ENCODE results near the gene ADAMTSL1. TPM values are rescaled to one million over a fixed set of nuclear protein-coding genes. Genes with fewer than 3 reads are reported as not detected.

Gene ADAMTSL1
- total and polyA plus RNA-seq, 2 experiments from 2014 or later, result 2.3 to 5.0 TPM

DNA sequence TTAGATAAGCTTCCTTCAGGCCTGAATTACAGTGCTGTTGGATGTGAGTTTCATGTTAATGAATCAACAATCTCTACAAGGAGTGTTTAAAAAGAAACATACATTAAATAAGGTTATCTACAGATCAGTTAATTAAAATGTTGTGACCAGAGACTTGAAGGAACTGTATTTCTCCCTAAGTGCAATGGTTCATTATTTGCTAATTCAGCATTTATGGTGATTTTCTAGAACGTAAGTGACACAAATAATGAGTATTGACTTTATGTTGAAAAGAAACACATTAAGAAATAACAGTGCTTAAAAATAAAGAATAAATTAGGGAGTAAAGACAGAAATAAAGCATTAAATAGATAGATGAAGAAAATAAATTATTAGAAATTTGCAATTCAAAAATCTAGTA lies 74.5 kb downstream of the ADAMTSL1 start:
- Histone ChIP-seq H3K9me2 (ENCODE audit: insufficient read depth) (no peaks in the 10 kb centered on the region), H2AFZ (no peak overlapping the region), H4K20me1 (replicated peaks; ENCODE audit: insufficient read depth) (no peaks in the 10 kb centered on the region), H3F3A (replicated peaks; ENCODE audit: low read depth) (no peaks in the 10 kb centered on the region), H3K4me3 (no peak overlapping the region), H3K4me1 (ENCODE audit: insufficient read depth) (no peaks in the 10 kb centered on the region), H3K36me3 (ENCODE audit: insufficient read depth) (no peaks in the 10 kb centered on the region), H3K4me2 (no peak overlapping the region), H3K27ac (ENCODE audit: low read depth) (no peak overlapping the region), H3K79me2 (replicated peaks; ENCODE audit: insufficient read depth) (no peaks in the 10 kb centered on the region), H3K27me3 (ENCODE audit: insufficient read depth) (no peaks in the 10 kb centered on the region)
- DNase-seq (ENCODE audit: low spot score), result no peak
- ATAC-seq, result no peak
- Mint-ChIP-seq H3K4me1 (peaks cover 7% of the 10 kb centered on the region), H3K36me3 (ENCODE audit: low read depth) (no peaks in the 10 kb centered on the region), H3K27ac (no peak overlapping the region), H3K9me3 (no peaks in the 10 kb centered on the region), H3K4me3 (no peak overlapping the region), H3K27me3 (ENCODE audit: insufficient read depth, low read depth, poor library complexity) (peaks cover 1% of the 10 kb centered on the region)
- TF ChIP-seq CTCF (conservative IDR thresholded peaks at IDR 0.05; ENCODE audit: low read depth in 2 of 2) (no peak), CREB1 (CRISPR knock-in tag; IDR thresholded peaks at IDR 0.05; ENCODE audit: low read depth) (no peak)

GRCh38 chr9:18549772-18550171 lies 75.8 kb downstream of the ADAMTSL1 start:
- ATAC-seq (no peak), DNase-seq (ENCODE audit: low spot score) (no peak)
- no peak overlapping the region for H3K4me2 ChIP-seq
- H3K27me3 ChIP-seq (ENCODE audit: insufficient read depth), result no peaks in the 10 kb centered on the region
- peaks cover 7% of the 10 kb centered on the region for H3K4me1 Mint-ChIP-seq
- no peaks in the 10 kb centered on the region for H3K36me3 Mint-ChIP-seq (ENCODE audit: low read depth)
- H3K27me3 Mint-ChIP-seq (ENCODE audit: insufficient read depth, low read depth, poor library complexity), result peaks cover 1% of the 10 kb centered on the region
- no peak overlapping the region for H3K27ac ChIP-seq (ENCODE audit: low read depth)
- no peaks in the 10 kb centered on the region for H3K36me3 ChIP-seq (ENCODE audit: insufficient read depth)
- no peaks in the 10 kb centered on the region for H3K9me3 Mint-ChIP-seq
- no peaks in the 10 kb centered on the region for H4K20me1 ChIP-seq (replicated peaks; ENCODE audit: insufficient read depth)
- H3K4me3 ChIP-seq, result no peak overlapping the region
- H3K79me2 ChIP-seq (replicated peaks; ENCODE audit: insufficient read depth), result no peaks in the 10 kb centered on the region
- no peak overlapping the region for H2AFZ ChIP-seq
- no peak overlapping the region for H3K27ac Mint-ChIP-seq
- no peaks in the 10 kb centered on the region for H3F3A ChIP-seq (replicated peaks; ENCODE audit: low read depth)
- no peak overlapping the region for H3K4me3 Mint-ChIP-seq
- no peaks in the 10 kb centered on the region for H3K9me2 ChIP-seq (ENCODE audit: insufficient read depth)
- no peaks in the 10 kb centered on the region for H3K4me1 ChIP-seq (ENCODE audit: insufficient read depth)
- TF ChIP-seq ZNF331 (CRISPR knock-in tag; IDR thresholded peaks at IDR 0.05; ENCODE audit: low read depth) (no peak), CREB1 (CRISPR knock-in tag; IDR thresholded peaks at IDR 0.05; ENCODE audit: low read depth) (no peak), EZH2 (IDR thresholded peaks at IDR 0.05; ENCODE audit: low read depth, unreplicated experiment) (no peak), REST (IDR thresholded peaks at IDR 0.05; ENCODE audit: unreplicated experiment) (no peak), STAT1 (IDR thresholded peaks at IDR 0.05; ENCODE audit: unreplicated experiment) (no peak), EZH2phosphoT487 (IDR thresholded peaks at IDR 0.05; ENCODE audit: unreplicated experiment) (no peak), NANOG (IDR thresholded peaks at IDR 0.05; ENCODE audit: borderline replicate concordance) (no peak), ZNF462 (CRISPR knock-in tag; IDR thresholded peaks at IDR 0.05) (no peak)
- TF ChIP-seq, protein P1, sequence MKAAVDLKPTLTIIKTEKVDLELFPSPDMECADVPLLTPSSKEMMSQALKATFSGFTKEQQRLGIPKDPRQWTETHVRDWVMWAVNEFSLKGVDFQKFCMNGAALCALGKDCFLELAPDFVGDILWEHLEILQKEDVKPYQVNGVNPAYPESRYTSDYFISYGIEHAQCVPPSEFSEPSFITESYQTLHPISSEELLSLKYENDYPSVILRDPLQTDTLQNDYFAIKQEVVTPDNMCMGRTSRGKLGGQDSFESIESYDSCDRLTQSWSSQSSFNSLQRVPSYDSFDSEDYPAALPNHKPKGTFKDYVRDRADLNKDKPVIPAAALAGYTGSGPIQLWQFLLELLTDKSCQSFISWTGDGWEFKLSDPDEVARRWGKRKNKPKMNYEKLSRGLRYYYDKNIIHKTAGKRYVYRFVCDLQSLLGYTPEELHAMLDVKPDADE (IDR thresholded peaks at IDR 0.05), result no peak
